NT2/D1 (cell line): ENCODE data around the gene SMG6.

ENCODE experiments used
- SUZ12 ChIP-seq: IDR thresholded peaks from 2 replicates; pipeline ENCODE4 v1.6.1; 2011; ENCODE audit not compliant: insufficient read length, insufficient read depth; ENCODE audit errors: extremely low read depth
- YY1 ChIP-seq: IDR thresholded peaks from 2 replicates; pipeline ENCODE4 v1.6.1; 2011; ENCODE audit not compliant: insufficient read length, insufficient read depth
- ZNF274 ChIP-seq: IDR thresholded peaks from 2 replicates; pipeline ENCODE4 v1.6.1; 2011; ENCODE audit warnings: mild to moderate bottlenecking, low read depth, low read length

DNA sequence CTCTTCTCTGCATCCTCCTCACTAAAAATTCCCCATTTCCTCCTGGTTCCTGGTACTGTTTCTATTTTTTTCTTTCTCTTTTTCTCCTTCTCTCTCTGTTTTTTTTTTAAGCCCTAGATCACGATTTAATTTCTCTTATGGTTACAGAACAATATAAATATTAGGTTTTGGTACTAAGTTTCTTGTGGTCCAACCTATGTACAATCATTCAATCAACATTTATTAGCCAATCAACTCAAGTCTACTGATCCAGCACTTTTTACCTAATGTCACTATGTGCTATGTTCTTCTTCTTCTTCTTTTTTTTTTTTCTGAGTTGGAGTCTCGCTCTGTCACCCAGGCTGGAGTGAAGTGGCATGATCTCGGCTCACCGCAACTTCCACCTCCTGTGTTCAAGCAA is 291.1 kb downstream of the SMG6 start:
- TF ChIP-seq SUZ12 (no peak), ZNF274 (no peak), YY1 (no peak)
